Erythroblast (primary cell): ENCODE results near the gene SPRR2B.

ENCODE experiments used
- GATA1 ChIP-seq: IDR thresholded peaks from 2 replicates; pipeline ENCODE4 v1.6.1; 2011; ENCODE audit warnings: low read depth, mild to moderate bottlenecking, control low read depth, low read length, moderate library complexity
- POLR2A ChIP-seq: IDR thresholded peaks from 2 replicates; pipeline ENCODE4 v1.6.1; 2011; ENCODE audit warnings: mild to moderate bottlenecking, low read length

- TF ChIP-seq POLR2A (no peak), GATA1 (no peak)
Observed at GRCh38 chr1:153094426-153094825, 23.0 kb upstream of the SPRR2B start, which contains the start of gene SPRR2E.
